LoVo (cell line): ENCODE data around the gene S100Z.

Experiments used
- DNase-seq: peaks from one replicate; pipeline ENCODE4 v3.0.0-alpha.2; 2016; ENCODE audit warnings: low spot score

The S100Z gene

GRCh38 chr5:76952795-76953536 is 103.2 kb downstream of the S100Z start, which contains the start of gene CRHBP:
Gene CRHBP, plus strand, starts transcription at chr5:76953045. Its CDS starts 90 bp downstream, at chr5:76953135.
- no peak for DNase-seq

GRCh38 chr5:76953551-76954382 is 104.0 kb downstream of the S100Z start:
- DNase-seq = no peak

GRCh38 chr5:76954383-76954763 is 104.6 kb downstream of the S100Z start:
- DNase-seq = no peak

GRCh38 chr5:76956033-76956432 is 106.2 kb downstream of the S100Z start:
- no peak for DNase-seq

DNA sequence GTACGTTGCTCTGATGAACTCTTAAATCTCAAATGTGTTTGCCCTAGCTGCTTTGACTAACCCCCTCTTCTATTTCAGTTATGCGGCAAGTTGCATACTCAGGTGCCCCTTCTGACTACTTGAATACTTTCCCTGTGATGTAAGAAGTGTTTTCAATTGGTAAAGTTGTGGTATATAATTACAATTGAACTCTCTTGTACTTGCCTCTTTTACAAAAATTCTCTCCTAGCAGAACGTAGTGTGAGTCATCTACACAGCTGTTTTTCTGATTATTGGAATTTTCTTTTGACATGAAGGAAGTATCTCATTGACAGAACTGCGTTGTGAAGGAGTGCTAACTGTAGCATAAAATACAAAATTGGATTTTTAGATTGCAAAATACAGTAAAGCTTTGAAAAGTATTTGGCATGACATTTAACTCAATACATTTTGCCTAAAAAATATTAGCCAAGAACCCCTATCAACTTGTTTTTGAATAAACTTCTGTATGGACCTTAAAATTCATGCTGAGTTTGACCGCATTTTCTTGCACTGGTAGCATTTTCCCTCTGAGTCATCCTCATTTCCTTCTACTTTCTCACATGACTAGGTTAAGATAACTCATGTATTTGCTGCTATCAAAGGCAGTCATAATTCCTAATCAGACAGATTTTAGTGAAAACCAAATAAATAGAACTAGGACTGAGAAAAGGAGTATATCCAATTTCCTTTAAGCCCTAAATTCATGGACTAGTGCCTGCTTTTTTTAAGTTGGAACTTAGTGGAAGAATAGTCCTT is 109.4 kb downstream of the S100Z start:
- no peak for DNase-seq

GRCh38 chr5:76960004-76960625 is 110.3 kb downstream of the S100Z start:
- no peak for DNase-seq

DNA sequence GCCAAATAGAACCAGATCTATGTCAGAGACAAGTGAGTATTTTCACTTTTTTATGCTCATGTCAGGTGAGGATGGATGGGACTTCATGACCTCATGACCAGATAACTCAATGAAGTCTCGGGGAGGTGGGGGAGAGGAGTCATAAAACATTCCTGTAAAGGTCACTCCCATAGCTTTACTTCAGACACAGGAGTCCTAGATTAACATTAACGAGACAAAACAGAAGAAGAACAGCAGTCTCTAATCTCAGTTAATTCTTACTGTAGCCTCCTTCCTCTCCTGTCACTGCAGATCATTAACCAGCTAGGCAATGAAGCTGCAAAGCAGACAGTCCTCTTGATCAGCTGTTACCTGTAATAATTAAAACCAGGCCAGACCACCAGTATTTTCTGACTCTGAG is 114.2 kb downstream of the S100Z start:
- DNase-seq = no peak
